ENCODE measurements around the gene GPT2.

DNA sequence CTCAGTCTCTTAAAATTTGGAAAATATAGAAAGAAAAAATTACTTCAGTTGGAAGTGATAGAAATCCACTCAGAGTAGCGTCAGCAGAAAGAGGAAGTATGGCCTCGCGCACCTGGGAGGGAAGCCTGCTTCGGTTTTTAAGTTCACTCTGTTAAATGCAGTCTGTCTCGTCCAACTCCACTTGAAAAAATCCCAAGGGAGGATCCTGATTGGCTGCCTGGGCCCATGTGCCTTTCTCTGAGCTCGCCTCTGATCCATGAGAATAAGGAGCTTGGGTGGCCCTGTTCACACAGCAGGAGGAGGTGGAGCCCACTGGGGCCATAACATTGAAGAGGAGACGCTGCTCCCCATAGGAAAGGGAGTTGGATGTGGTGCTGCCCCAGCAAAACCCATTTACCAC lies 48.6 kb downstream of the GPT2 start:
- TF ChIP-seq, protein P1, sequence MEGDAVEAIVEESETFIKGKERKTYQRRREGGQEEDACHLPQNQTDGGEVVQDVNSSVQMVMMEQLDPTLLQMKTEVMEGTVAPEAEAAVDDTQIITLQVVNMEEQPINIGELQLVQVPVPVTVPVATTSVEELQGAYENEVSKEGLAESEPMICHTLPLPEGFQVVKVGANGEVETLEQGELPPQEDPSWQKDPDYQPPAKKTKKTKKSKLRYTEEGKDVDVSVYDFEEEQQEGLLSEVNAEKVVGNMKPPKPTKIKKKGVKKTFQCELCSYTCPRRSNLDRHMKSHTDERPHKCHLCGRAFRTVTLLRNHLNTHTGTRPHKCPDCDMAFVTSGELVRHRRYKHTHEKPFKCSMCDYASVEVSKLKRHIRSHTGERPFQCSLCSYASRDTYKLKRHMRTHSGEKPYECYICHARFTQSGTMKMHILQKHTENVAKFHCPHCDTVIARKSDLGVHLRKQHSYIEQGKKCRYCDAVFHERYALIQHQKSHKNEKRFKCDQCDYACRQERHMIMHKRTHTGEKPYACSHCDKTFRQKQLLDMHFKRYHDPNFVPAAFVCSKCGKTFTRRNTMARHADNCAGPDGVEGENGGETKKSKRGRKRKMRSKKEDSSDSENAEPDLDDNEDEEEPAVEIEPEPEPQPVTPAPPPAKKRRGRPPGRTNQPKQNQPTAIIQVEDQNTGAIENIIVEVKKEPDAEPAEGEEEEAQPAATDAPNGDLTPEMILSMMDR (IDR thresholded peaks at IDR 0.05; ENCODE audit: low read depth, low read length, poor library complexity, severe bottlenecking): no peak
- TF ChIP-seq EZH2phosphoT487 (IDR thresholded peaks at IDR 0.05; ENCODE audit: borderline replicate concordance, low read length): no peak

Data from DOHH2 (cell line).